Stomach (tissue), 9 donors: Measurements from ENCODE around the gene NAV3. TPM values are rescaled to one million over a fixed set of nuclear protein-coding genes. Genes with fewer than 3 reads are reported as not detected.

ENCODE experiments used
- DNase-seq, 2 donors: peaks; one replicate each; pipeline versions ENCODE4 v3.0.0 to v3.0.0-alpha.2; 2013 to 2019
- H3K27ac ChIP-seq, 5 donors: fragments of 200-600 bp in 4 of 5; sonication (generic) in 4 of 5; one replicate each; pipeline ENCODE4 v1.5.1; 2013 to 2019; ENCODE audit warnings: mild to moderate bottlenecking in 1 of 5, moderate library complexity in 1 of 5
- H3K27me3 ChIP-seq, 3 donors: fragments of 200-600 bp; sonication (generic); one replicate each; pipeline ENCODE4 v1.5.1; 2017 to 2019; ENCODE audit warnings: mixed run types in 1 of 3
- H3K36me3 ChIP-seq, 4 donors: fragments of 200-600 bp; sonication (generic); 1 replicate in 3 of 4; 2 replicates in 1 of 4; pipeline ENCODE4 v1.5.1; 2016 to 2019
- H3K4me1 ChIP-seq, 4 donors: fragments of 200-600 bp; sonication (generic); one replicate each; pipeline ENCODE4 v1.5.1; 2016 to 2019
- H3K4me3 ChIP-seq, 4 donors: fragments of 200-600 bp; sonication (generic) in 3 of 4; one replicate each; pipeline ENCODE4 v1.5.1; 2016 to 2019; ENCODE audit warnings: mild to moderate bottlenecking in 1 of 4
- H3K9me3 ChIP-seq, 4 donors: fragments of 200-600 bp; sonication (generic); one replicate each; pipeline ENCODE4 v1.5.1; 2016 to 2019
- CTCF ChIP-seq, 7 experiments: fragments of 450-650 bp in 4 of 7; fragments of 200-600 bp in 3 of 7; sonication (generic) in 3 of 7; IDR thresholded peaks; one replicate each; pipeline ENCODE4 v1.5.1; 2016 to 2019; ENCODE audit warnings: antibody characterized with exemption in 7 of 7, control low read depth in 2 of 7, mild to moderate bottlenecking in 1 of 7
- EP300 ChIP-seq: sonication (generic); formaldehyde crosslinking; IDR thresholded peaks from one replicate; pipeline ENCODE4 v1.6.1; 2017; ENCODE audit warnings: antibody characterized with exemption
- POLR2A ChIP-seq, 4 donors: fragments of 450-650 bp; IDR thresholded peaks; one replicate each; pipeline ENCODE4 v1.6.1; 2016; ENCODE audit warnings: antibody characterized with exemption in 4 of 4, control low read depth in 2 of 4, mild to moderate bottlenecking in 1 of 4, moderate library complexity in 1 of 4
- POLR2AphosphoS5 ChIP-seq, 3 donors: sonication (generic); formaldehyde crosslinking; IDR thresholded peaks; one replicate each; pipeline ENCODE4 v1.6.1; 2016; ENCODE audit warnings: antibody characterized with exemption in 3 of 3
- WGBS, 5 donors: extraction: QIAGEN DNeasy Blood & Tissue Kit in 3 of 5; methylation state at CpG; one replicate each; pipeline versions ENCODE4 v1.1.5 to v1.1.7; 2013 to 2018; 5-methylcytosine and 5-hydroxymethylcytosine counted together
- intact Hi-C: fragments of 100-400 bp; cut with DNase I; formaldehyde crosslinking; loops from one replicate; pipeline ENCODE4 v1.15.1; 2023; ENCODE audit warnings: low total_unique reads
- polyA plus RNA-seq, 3 donors: library from polyadenylated mRNA; stranded (reverse); fragments of 200-250 nt; gene quantifications; one replicate each; pipeline ENCODE4 v1.2.3, GENCODE V29; 2013
- total RNA-seq, 5 donors: library from RNA; depleted of rRNA; stranded (reverse); fragments of >200 nt; gene quantifications; one replicate each; pipeline versions ENCODE4 v1.1.0 to v1.2.3, GENCODE V29; 2014 to 2016
- donor health status: healthy with polysubstance abuse.
- donor health status: Bipolar disorder and iron deficiency.
- donor health status: healthy.

Gene NAV3
- total and polyA plus RNA-seq, 8 donors = 0.15 to 18.9 (median 2.2) TPM

- no peaks in the 10 kb centered on the region for H3K36me3 ChIP-seq
- 79 to 85% (median 80%) methylated on average over 2 of the region's 2 CpGs for WGBS, 5 donors
- no peak overlapping the region for H3K27ac ChIP-seq
- H3K9me3 ChIP-seq = no peaks in the 10 kb centered on the region
- intact Hi-C loops = no loop called here
- no peaks in the 10 kb centered on the region for H3K27me3 ChIP-seq
- no peaks in the 10 kb centered on the region for H3K4me1 ChIP-seq
- no peak for DNase-seq
- TF ChIP-seq POLR2AphosphoS5 (IDR thresholded peaks at IDR 0.05) (no peak), CTCF (IDR thresholded peaks at IDR 0.05) (no peak), POLR2A (IDR thresholded peaks at IDR 0.05) (no peak), EP300 (no peak)
- no peak overlapping the region for H3K4me3 ChIP-seq
These were observed 164.9 kb downstream of the NAV3 start for GRCh38 chr12:77995436-77996167.

DNA sequence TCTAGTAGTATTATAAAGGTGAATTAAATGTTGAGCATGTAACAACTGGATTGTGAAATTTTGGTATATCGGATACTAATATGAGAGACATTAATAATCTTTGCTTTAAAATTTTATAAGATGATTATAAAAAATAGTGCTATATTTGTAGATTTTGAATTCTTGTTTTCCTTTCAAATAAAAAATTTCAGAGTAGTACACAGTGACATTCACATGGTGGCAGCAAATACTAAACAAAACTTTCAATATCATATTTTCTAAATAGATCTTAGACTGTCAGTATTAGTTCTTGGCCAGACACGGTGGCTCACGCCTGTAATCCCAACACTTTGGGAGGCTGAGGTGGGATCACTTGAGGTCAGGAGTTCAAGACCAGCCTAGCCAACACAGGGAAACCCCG lies 166.0 kb downstream of the NAV3 start:
- Histone ChIP-seq H3K27ac (no peak overlapping the region), H3K27me3 (no peaks in the 10 kb centered on the region), H3K9me3 (no peaks in the 10 kb centered on the region), H3K36me3 (no peaks in the 10 kb centered on the region), H3K4me3 (no peak overlapping the region), H3K4me1 (no peaks in the 10 kb centered on the region)
- DNase-seq = no peak
- 72 to 90% (median 82%) methylated on average over 4 of the region's 4 CpGs for WGBS, 5 donors
- TF ChIP-seq POLR2AphosphoS5 (IDR thresholded peaks at IDR 0.05) = no peak
- TF ChIP-seq POLR2A (IDR thresholded peaks at IDR 0.05) = no peak
- TF ChIP-seq EP300 = no peak
- no peak for TF ChIP-seq CTCF (IDR thresholded peaks at IDR 0.05)
- intact Hi-C loops = no loop called here

DNA sequence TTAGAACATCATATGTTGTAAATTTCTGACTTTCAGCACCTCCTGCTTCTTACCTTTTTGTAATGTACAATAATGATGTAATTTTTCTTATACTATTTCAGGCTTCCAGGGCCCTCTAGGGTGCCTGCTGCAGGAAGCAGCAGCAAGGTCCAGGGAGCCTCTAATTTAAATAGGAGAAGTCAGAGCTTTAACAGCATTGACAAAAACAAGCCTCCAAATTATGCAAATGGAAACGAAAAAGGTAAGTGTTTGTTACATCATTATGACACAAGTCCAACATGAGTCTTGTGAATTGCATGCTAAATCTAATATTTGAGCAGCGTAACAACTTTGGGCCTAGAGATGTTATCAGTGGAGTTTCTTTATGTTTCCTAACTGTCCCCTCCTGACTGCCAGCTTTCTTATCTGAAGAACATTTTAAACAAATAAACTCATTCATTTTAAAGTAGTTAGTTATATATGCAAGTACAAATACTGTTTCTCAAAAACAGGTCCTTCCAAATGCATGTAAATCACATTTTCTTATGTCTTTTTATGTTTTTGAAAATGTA lies 167.6 kb downstream of the NAV3 start:
- Histone ChIP-seq H3K4me1 (no peaks in the 10 kb centered on the region), H3K36me3 (no peaks in the 10 kb centered on the region), H3K27me3 (no peaks in the 10 kb centered on the region), H3K27ac (no peak overlapping the region), H3K9me3 (no peaks in the 10 kb centered on the region), H3K4me3 (no peak overlapping the region)
- TF ChIP-seq EP300 = no peak
- TF ChIP-seq POLR2AphosphoS5 (IDR thresholded peaks at IDR 0.05) = no peak
- TF ChIP-seq POLR2A (IDR thresholded peaks at IDR 0.05) = no peak
- no peak for TF ChIP-seq CTCF (IDR thresholded peaks at IDR 0.05)
- no peak for DNase-seq
- 23 to 52% (median 37%) methylated on average over 2 of the region's 2 CpGs for WGBS, 5 donors
- intact Hi-C loops = no loop called here

GRCh38 chr12:77999074-77999715 lies 168.5 kb downstream of the NAV3 start:
- Histone ChIP-seq H3K27ac (no peak overlapping the region), H3K9me3 (no peaks in the 10 kb centered on the region), H3K4me3 (no peak overlapping the region), H3K27me3 (no peaks in the 10 kb centered on the region), H3K36me3 (no peaks in the 10 kb centered on the region), H3K4me1 (no peaks in the 10 kb centered on the region)
- DNase-seq = no peak
- 45 to 53% (median 47%) methylated on average over 4 of the region's 4 CpGs for WGBS, 5 donors
- intact Hi-C loops = no loop called here
- TF ChIP-seq POLR2AphosphoS5 (IDR thresholded peaks at IDR 0.05) (no peak), EP300 (no peak), CTCF (IDR thresholded peaks at IDR 0.05) (no peak), POLR2A (IDR thresholded peaks at IDR 0.05) (no peak)
